GM21447 (cell line): ENCODE data around the gene UIMC1.
"Not testable (repeated sequence)": the region's sequence is repeated elsewhere in the genome, so short reads cannot be mapped to it uniquely, and the experiment has no call there.

ENCODE experiments used
- ATAC-seq: cut with Tn5 transposase; IDR thresholded peaks from one replicate; pipeline ENCODE4 v1.9.1; 2021; ENCODE audit not compliant: unreplicated experiment

Gene UIMC1

GRCh38 chr5:176873541-176874172, 132.9 kb downstream of the UIMC1 start:
- no peak for ATAC-seq

DNA sequence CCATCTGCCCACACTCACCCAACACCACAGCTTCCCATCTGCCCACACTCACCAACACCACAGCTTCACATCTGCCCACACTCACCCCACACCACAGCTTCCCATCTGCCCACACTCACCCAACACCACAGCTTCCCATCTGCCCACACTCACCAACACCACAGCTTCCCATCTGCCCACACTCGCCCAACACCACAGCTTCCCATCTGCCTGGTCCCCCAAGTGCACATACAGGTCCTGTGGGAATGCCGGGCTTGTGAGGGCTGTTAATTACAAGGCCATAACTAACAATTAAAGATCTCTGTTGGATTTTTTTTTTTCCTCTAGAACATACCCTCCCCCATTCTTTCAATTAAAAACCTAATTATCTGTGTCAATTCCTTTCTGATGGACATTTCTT, 133.6 kb downstream of the UIMC1 start:
- ATAC-seq: not testable (repeated sequence)

GRCh38 chr5:176872586-176872985, 134.0 kb downstream of the UIMC1 start:
- ATAC-seq: not testable (repeated sequence)

- ATAC-seq: not testable (repeated sequence)
These were observed 135.9 kb downstream of the UIMC1 start for GRCh38 chr5:176870644-176871043.

- no peak for ATAC-seq
These were observed 136.4 kb downstream of the UIMC1 start for GRCh38 chr5:176870110-176870591.

- no peak for ATAC-seq
These were observed 137.0 kb downstream of the UIMC1 start for GRCh38 chr5:176869501-176870109.

DNA sequence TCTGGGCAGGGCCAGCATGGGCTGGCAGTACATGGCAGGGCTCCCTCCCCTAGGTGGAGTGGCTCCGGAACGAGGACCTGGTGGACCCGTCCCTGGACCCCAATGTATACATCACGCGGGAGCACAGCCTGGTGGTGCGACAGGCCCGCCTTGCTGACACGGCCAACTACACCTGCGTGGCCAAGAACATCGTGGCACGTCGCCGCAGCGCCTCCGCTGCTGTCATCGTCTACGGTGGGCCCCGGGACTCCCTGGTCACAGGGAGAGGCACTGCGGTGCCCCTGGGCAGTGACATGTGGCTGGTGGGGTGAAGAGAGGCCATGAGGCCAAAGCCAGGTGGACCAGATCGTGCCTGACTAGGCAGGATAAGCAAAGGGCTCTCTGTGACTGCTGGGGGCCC, 137.8 kb downstream of the UIMC1 start:
- ATAC-seq: no peak

GRCh38 chr5:176868126-176868525, 138.5 kb downstream of the UIMC1 start:
- no peak for ATAC-seq

DNA sequence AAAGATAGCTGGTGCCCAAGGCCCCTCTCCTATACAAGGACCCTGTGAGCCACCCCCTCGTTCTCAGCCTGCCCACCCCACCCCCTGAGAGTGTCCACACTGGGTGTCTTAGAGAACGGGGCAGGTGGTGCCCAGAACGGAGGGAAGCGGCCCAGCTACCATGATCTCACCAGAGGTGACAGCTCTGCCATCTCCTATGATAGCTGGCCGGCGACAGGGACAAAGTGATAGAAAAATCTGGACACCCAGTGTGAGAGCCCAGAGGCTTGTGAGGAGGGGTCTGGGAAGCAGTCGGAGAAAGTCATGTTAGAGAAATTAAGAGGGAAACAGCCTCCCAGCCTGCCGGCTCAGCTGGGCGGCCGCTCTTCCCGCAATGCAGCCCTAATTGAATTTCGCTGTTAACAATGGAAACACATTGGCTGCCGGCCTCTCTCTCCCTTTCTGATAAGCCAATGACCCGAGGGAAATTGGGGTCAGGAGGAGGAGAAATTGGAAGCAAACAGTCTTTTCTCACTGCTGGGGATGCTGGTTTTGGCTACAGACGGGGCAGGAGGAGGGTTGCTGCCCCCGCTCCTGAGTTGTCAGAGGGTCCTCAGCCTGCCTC, 139.8 kb downstream of the UIMC1 start:
- ATAC-seq: no peak

DNA sequence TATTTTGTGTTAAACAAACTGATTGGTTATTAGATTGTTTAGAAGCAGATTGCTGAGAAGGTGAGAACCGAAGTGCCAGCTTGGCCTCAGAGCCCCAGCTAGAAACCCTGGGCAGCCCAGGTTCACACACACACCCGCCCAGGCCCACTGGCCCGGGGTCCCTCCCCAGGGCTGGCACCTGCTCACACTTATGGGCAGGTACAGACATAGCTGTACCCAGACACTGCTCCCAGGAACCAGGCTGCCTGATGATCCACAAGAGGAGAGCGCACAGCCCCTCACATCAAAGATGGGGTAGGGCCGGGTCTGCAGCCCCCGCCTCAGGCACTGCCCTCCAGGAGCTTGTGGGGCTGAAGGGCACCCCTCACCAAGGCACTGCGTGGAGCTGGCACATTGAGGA, 140.6 kb downstream of the UIMC1 start:
- ATAC-seq: no peak

GRCh38 chr5:176864755-176865154, 141.8 kb downstream of the UIMC1 start:
- no peak for ATAC-seq

DNA sequence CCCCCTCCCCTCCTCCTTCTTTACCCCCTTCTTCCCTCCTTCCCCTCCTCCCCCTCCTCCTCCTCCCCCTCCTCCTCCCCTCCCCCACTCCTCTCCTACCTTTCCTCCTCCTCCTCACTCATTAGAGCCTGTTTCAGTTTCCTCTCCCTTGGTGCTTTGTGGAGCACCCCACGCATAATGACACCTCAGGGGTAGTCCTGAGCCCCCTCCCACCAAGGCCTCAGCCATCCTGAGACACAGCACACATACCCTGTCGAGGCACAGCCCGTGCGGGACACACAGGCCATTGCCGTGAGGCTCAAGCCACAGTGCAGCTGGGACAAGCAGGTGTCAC, 142.8 kb downstream of the UIMC1 start:
- ATAC-seq: no peak

GRCh38 chr5:176863041-176863764, 143.4 kb downstream of the UIMC1 start:
- ATAC-seq: no peak

GRCh38 chr5:176862330-176862995, 144.1 kb downstream of the UIMC1 start:
- ATAC-seq: no peak

DNA sequence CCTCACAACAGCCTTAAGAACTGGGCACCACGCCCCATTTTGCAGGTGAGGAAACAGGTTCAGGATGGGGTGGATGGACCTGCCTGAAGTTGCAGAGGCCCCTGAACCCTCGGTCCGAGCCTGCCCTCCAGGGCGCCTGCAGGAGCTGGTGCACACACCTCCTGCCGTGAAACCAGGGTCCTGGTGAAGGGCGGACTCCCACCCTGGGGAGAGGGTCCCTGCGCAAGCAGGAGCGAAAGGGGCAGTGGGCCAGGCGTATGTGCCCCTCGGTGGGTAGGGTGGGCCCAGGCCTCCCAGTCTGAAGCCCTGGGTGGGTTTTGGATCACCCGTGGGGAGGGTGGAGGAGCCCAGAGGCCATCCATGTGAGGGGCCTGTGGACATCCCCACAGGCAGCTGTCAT, 145.3 kb downstream of the UIMC1 start:
- no peak for ATAC-seq

GRCh38 chr5:176860381-176860780, 146.2 kb downstream of the UIMC1 start:
- no peak for ATAC-seq

GRCh38 chr5:176859916-176860315, 146.7 kb downstream of the UIMC1 start:
- no peak for ATAC-seq

- no peak for ATAC-seq
These were observed 148.7 kb downstream of the UIMC1 start for GRCh38 chr5:176857894-176858273.

DNA sequence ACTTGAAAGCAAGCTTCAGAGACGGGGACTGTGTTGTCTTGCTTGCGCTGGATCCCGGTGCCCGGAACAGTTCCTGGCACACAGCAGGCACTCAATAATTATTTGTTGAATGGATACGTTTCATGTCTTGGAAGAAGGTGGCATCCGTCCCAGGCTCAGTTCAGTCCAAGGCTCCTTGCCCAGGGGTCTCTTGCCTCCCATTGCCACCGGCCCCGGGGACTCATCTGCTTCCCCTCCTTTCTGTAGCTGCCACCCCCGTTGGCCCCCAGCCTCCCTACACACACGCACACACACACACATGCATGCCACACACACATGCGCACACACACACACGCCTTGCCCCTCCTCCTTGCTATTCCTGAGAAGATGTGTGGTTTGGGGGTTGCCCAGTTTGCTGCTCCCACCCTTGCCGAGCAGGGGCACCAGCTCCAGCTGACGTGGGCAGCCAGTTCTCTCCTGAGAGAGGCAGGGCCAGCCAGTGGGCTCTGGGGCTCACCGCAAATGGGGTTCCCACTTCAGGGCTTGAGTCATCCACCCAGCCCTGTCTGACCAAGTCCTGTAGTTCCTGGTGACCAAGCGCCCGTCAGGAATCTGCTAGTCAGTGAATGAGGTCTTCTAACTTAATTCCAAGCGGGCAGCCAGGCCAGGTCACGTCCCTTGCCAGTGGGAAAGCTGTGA, 149.2 kb downstream of the UIMC1 start:
- ATAC-seq: no peak

GRCh38 chr5:176856746-176857145, 149.8 kb downstream of the UIMC1 start:
- no peak for ATAC-seq

DNA sequence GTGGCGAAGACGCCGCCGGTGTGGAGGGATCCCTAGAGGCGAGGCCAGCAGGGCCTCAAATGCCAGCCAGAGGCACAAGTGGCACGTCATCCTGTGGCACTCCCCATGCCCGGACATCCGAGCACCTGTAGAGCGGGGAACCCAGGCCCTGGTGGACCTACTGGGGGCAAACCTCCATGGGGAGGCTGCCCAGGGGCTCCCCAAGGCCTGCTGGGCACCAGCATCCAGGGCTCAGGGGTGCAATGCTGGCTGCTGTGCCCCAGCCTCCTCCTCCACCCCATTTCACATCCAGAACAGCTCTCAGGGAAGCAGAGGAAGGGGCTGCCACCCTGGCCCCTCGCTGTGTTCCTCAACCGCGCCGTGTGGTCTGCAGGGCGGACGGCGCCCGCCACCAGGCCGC, 151.0 kb downstream of the UIMC1 start:
- ATAC-seq: no peak
